DMS 273 (cell line): ENCODE results near the gene POU6F2.

ENCODE experiments used
- DNase-seq: peaks from one replicate; lab custom pipeline; 2025; ENCODE audit not compliant: unreplicated experiment; lab: John Stamatoyannopoulos, UW

POU6F2 gene

DNA sequence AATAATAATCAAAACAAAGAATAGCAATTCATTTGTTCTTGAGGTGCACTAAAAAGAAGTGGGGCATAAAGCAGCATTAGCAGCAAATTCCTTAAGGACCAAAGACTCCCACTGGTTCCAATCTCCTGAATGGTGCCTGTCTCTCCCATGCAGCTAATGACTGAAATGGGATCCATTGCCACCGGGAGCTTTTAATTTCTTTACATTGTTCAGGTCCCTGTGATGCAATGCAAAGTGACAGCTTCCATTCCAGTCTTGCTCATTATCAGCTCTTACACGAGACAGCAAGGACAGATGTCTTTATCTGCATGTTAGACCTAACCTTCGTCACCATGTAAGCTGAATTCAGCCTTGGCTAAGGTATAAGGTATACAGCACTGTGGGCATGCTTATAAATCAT lies 148.1 kb downstream of the POU6F2 start:
- no peak for DNase-seq

DNA sequence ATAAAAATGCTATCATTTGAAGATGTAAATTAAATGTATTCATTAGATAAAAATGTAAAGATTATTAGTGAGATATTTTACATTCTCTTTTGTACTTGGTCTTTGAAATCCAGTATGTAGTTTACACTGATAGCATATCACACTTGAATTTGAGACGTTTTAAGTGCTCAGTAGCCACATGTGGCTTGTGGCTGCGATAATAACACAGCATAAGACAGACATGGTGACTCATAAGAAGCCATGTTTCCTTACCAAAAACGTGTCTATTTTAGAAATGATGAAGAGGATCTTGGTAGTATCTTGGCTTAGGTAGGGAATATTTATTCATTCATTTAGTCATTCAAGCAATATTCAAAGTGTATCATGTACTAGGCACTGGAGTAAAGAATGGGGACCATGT lies 149.3 kb downstream of the POU6F2 start:
- no peak for DNase-seq

DNA sequence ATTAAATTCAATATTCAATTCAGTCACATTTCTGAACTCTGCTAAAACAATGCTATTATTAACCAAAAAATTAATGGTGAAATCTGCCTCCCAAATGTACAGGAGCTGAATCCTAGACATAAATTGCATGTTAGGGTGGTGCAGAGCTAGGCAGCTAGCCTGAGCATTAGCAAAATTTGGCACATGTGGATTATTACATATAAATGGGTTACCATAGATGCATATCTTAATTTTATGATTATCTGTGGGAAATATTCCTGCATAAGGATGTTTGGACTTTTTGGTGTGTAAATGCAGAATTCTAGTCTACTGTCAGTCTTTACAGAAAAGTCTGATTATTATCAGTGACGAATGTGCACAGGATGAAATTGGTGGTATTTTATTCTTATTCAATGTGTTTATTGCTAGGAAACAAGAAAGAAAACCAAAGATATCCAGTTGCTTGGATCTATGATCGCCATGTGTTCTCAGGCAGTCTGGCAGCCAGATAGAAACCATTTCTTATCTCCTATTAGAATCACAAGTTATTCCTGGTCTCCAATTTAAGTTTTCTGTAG lies 150.7 kb downstream of the POU6F2 start:
- no peak for DNase-seq

DNA sequence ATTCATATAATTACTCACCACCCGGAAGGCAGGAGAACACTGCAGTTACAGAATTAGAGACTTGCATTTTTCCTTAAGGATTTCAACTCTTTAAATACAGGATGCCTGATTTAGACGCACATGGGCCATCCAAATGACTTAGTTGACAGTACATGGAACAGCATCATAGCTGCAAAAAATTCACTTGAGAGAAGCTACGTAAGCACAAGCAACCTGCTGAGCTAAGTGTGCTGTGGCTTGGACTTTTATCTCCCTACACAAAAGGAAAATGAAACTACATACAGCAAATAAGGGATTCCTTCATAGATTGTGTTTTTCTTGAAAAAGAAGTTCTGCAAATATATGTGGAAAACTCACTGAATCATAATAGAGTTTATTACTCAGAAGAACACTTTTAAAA lies 152.6 kb downstream of the POU6F2 start:
- DNase-seq, result peak; percentile 15

DNA sequence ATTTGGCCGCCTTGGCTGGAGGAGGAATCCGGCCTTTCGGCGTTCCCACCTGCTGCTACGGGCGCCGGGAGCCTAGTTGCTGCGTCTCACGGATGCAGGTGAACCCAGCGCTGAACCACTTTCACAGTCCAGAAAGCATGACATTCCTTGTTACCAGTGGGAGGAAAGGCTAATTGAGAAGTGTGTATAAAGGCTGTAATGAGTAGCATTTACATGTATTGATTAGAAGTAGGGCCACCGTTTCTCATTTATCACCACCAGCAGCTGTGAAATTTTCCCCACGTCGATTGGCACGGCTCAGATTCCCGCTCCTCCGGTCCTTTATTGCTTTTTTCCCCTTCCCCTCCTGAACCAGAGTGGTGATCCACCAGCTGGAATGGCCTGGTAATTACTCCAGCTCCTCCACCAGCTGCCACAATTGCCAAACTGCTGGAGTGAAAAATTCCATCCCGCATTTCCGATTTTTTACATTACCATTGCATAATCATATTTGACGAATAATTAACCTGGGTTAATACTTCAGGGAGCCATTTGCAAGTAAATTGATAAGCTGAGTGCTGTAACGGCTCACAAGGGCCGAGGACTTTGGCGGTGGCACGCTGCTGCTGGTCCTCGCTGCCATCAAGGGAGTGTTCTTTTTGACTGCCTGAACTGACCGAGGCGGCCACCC lies 153.3 kb downstream of the POU6F2 start:
- peak; percentile 70 for DNase-seq

DNA sequence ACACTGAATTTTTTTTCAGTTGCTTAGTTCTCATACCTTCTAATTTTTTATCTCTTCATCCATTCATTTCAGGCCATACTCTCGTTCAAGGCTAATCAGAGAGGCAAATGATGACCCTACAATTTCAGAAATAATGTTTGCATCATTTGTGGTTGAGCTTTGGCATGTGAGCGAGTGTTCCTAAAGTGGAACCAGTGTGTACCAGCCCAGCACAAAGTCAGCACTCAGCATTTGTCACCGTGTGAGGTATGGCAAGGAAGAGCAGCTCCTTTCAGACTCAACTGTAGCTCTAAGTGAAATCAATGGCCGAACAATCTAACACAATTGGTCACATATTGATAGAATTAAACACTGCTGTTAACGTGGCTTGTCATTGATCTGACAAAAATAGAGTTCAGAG lies 154.6 kb downstream of the POU6F2 start:
- DNase-seq, result no peak

DNA sequence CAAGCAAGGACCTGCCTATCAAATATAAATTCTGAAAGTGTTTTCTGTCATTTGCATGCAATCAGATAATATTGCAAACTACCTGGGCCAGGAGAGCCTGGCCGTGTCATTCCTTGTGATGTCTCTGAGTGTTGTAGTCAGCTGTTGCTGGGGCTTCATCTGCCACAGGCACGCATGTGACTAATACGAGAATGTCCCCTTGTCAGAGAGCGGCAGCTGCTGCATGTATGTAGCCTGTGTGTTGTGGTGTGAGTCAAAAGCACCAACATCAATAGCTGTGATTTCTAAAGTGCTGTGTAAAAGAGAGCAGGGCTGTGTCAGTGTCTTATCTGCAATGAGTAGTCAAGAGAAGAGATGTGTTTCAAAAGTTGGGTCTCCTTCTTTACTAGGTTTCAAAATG lies 155.4 kb downstream of the POU6F2 start:
- DNase-seq, result no peak

DNA sequence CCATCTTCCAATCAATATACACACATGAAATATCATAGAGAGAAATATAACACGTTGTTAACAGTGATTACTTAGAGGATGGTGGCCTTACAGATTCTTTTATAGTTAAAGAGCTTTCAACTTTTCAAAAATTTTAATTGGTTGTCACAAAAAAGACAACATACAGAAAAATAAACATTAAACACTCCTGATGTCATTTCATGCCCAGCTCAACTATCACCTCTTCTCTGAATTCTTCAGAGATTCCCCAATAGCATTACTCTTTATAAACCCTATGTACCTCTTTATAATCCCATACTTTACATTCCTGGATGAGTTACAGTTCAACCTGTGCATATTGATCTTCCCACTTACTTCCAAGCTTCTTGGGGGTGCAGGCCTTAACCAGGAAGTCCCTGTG lies 159.8 kb downstream of the POU6F2 start:
- DNase-seq, result no peak

DNA sequence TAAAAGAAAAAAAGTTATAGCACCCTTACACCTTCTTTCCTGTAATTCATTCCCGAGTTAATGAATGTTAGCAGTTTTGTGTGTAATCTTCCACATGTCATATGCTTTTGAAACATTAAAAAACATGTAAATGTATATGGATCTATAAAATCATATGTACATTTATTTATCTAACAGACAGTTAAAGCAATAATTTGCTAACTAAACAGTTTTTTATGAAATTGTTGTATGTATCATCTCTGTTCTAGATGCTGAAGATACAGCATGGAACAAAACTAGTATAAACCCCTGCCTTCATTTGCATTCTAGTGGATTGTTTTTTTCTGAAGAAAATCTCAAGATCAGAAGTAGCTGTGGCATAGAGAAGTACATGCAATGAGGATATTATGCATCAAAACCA lies 165.0 kb downstream of the POU6F2 start:
- no peak for DNase-seq

DNA sequence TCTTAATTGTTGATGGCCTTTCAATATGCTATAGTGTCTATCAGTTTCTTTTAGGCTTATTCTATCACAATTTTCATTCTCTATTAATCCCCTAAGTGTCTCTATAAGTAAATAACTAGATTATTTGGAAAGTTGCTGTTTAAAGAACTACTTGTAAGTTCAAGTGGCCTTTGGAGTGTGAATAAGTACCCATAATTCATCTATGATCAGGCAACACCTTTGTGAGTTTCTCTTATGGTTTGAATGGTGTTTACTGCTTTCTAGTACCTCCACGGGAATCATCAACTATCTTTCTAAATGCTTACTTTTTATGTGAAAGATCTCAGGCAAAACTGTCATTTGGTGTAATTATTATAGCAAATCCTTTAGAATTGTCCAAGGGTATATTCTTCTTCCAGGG lies 166.7 kb downstream of the POU6F2 start:
- DNase-seq, result no peak

DNA sequence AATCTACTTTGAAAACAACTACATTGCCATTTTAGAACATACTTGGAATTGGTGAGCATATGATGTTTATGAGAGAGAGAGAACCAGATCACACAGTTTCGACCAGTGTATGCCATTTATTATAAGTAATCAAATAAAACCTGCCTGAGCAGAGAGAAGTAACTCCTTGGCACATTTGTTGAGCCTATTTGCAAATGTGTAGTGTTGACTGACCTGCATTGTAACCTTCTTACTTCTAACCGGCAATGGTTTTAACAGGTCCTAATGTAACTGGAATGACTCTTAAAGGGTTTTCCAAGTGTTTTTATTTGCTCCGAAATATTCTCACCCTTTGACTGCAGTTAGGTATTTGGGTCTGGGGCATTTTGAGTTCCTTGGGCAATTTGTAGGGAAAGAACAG lies 167.6 kb downstream of the POU6F2 start:
- DNase-seq, result no peak

DNA sequence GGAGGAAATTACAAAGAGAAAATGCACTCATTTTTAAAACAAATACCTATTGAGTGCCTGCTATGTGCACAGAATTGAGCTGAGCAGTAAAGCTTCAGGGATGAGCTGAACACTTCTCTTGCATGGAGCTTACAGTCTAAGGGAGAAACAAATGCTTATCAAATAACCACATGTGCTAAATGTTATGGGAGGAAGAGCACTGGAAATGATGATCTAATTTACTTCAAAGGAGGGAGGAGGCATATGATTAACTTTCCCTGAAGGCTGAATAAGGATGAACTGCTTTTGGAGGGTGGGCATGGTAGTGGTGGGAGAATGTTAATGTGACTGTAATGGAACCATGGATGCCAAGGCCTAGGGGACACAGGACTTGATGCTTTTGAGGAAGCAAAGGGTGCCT lies 168.2 kb downstream of the POU6F2 start:
- DNase-seq, result no peak

DNA sequence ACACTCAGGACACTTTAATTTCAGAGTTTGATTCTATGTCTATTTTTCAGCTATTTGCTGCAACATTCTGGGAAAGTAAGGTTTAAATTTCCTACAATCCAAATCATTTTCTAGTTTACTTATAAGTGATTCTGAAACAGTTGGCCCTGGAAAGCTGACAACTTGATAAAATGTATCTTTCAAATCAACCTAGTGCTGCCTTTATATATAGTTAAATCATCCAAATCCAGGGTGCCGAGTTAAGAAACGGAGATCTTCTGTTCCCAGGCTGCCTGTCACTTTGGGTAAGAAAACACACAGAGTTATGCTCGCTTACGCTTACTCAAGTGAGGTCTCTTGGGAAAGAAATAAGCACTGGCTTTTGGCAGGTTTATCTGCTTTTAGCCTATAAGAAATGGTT lies 175.0 kb downstream of the POU6F2 start:
- no peak for DNase-seq

DNA sequence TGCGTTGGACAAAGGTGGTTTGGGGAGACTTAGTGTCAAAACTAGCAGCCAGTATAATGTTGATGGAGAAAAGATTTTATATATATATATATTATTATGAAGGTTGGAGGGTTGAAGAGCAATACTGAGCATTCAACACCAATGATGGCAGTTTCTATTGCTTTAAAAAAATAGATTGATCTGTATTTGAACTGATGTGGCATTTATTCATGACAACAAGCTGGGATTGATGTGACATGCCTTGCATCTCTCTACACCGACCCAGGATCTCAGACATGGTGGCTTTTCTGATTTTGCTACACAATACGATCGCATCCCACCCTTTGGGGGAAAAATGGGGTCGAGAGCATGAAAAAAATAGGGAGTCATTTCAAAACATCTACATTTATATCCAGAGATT lies 175.4 kb downstream of the POU6F2 start:
- no peak for DNase-seq

DNA sequence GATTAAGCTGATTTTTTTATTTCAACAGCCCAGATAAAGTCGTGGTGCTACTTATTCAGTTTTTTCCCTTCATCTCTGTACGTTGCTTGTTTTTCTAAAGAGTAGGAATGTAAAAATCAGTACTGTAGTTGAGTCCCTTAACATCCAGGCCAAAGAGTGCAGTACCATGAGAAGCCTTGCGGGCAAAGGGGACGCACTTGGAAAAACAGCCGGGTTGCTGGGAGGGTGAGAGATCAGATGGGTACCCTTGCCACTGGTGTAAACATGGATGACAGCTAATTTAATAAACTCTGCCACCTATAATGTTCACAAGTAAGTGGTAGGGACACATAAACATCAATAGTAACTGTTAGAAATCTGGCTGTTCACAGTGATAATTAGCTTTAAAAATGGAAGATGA lies 175.9 kb downstream of the POU6F2 start:
- peak; percentile 16 for DNase-seq

DNA sequence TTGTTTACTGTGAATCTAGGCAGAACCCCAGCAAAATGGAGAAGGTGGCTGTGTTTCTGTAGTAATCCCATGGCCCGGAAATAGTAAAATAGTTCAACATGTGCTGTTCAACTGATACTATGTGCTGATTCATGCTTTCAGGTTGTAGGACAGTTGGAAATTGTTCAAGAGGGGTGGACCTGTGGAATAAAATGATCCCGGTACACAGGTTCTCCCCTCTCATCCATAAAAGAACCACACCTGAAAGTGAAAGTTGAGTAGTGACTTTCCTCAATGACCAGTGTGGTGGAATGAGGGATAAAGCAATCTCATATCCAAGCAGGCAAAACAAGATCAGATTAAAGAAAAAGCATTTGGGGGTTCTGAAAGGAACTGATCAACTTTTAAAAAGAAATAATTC lies 177.1 kb downstream of the POU6F2 start:
- DNase-seq, result no peak

DNA sequence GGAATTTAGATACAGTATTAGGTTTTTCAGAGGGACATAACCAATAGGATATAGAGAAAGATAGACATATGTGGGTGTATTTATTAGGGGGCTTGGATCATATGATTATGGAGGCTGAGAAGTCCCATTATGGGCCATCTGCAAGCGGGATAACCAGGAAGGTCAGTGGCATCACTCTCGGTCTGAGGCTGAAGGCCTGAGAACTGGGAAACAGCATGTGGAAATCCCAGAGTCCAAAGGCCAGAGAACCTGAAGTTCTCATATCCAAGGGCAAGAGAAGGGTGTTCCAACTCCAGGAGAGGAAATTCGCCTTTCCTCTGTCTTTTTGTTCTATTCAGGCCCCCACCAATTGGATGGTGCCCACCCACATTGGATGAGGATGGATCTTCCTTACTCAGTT lies 180.7 kb downstream of the POU6F2 start:
- no peak for DNase-seq

DNA sequence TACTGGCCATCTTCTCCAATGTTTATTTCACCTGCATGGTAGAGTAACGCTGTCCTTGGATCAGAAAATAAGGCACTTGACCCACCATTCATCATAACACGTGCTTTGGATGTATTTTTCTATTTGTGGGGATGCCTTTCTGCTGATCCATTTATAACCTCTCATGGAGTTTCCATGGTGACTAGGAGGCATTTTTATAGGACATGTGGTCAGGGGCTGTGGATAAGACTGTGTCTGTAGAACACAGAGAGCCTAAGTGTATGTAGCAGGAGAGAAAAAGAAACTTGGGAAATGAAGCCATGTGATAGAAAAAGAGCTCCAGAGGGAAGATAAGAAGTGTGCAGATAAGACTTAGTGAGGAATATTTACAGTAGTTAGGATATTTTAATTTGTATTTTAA lies 184.2 kb downstream of the POU6F2 start:
- DNase-seq, result no peak

DNA sequence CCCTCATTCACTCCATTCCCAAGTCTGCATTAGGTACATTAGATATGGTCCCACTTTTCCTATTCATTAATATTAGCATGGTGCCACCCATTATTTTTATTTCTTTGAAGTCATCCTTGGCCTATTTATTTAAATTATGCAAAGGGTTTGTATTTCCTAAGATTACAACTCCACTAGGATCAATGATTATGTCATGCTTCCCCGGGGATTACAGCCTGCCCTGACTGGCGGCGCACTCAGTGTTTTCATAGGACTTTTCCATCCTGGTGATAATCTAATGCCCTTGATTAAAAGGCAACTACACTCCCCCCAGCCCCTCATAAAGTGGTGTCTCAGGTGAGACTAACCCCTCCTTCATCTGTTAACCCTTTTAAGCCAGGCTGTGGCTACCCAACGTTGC lies 187.2 kb downstream of the POU6F2 start:
- no peak for DNase-seq

DNA sequence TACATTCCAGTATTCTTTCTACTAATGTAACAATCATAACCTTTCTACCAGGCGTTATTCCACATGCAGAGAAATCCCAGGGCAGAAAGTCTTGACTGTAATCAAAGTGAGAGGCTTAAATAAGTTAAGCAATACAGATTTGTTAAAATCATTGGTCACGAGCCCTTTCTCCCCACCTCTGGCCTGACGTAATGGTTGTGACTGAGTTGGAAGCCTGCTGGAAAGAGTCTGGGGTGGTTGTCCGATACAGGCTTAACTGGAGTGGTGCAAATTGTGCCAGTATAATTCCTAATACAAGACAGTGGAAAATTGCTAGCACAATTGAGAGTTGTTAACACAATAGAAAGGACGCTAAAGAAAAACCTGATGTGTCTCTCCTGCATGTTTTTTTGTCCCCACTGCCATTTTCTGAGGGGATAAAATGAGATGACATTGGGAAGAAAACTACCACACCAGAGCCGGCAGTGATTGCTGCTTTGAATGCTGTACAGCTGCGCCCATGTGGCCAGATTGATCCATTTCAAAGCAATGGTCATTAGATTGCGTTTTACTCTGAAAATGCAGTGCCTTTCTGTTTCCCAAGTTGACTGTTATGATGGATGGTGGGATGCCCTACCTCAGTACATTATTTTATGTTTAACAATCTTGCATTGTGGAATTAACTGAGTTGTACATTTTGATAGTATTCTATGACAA lies 190.8 kb downstream of the POU6F2 start:
- DNase-seq, result no peak

DNA sequence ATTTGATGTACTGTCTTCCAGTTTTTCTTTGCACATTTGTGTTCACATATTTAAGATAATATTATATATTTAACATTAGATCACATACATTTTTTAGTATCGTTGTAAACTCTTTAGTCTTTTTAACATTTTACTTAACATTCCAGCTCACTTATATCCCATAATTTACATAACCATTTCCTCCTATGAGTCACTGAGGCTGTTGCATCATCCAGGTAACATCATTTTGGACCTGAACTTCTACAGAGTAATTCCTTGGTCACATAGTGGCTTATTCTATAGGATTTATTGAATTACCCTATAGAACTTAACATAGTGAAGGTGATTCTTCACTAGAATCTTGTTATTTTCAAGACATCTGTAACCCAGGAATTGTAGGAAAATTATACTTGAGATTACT lies 194.4 kb downstream of the POU6F2 start:
- no peak for DNase-seq

DNA sequence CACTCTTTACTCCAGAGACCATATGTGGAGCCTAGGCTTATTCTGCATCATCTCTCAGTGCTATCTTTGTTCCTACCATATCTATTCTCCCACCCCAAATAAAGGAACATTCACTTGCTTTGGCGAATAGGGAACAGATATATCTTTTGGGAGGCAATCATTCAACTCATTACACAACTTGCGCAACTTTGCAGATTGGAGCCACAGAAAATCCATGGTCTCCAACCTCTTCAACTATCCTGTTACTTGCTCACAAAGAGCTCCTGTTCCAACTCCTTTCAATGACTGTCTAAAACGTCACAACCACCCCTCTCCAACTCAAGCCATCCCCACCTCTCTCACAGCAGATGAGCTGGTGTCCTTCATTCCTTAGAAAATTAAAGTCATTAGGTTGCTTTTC lies 203.7 kb downstream of the POU6F2 start:
- no peak for DNase-seq

DNA sequence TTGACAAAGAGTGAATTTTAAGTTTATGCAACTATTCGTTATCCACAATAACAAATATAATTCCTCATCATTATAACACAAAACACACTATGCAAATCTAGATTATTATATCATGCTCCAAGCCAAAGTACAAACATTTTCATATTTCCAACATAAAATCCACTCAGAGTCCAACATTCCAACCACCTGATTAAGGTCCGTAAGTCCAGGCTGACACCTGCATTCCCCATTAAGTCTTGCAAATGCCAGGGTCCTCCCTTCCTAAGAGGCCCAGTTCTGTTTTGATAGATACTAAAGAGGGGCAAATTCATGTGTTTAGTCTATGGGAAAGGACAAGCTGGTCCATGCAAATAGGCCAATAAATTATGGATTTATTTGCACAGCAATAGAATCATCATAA lies 206.1 kb downstream of the POU6F2 start:
- no peak for DNase-seq
